Stomach smooth muscle (tissue), 2 donors: ENCODE data around the gene OR4M2.
"Not testable (repeated sequence)": the region's sequence is repeated elsewhere in the genome, so short reads cannot be mapped to it uniquely, and the experiment has no call there.

ENCODE experiments used
- H3K27ac ChIP-seq: one replicate; pipeline ENCODE4 v1.7.0; 2013; ENCODE audit warnings: mild to moderate bottlenecking, low read length, inconsistent platforms
- H3K27me3 ChIP-seq, 2 donors: one replicate each; pipeline ENCODE4 v1.7.0; 2013; ENCODE audit warnings: low read length in 2 of 2; ENCODE audit not compliant: insufficient read depth in 2 of 2, control insufficient read depth in 1 of 2
- H3K36me3 ChIP-seq, 2 donors: one replicate each; pipeline ENCODE4 v1.7.0; 2013; ENCODE audit warnings: low read length in 2 of 2; ENCODE audit not compliant: control insufficient read depth in 2 of 2, insufficient read depth in 2 of 2
- H3K4me1 ChIP-seq: one replicate; pipeline ENCODE4 v1.7.0; 2013; ENCODE audit warnings: low read length; ENCODE audit not compliant: control insufficient read depth, insufficient read depth
- H3K4me3 ChIP-seq, 2 donors: one replicate each; pipeline ENCODE4 v1.7.0; 2013; ENCODE audit warnings: low read length in 2 of 2
- H3K9ac ChIP-seq, 2 donors: one replicate each; pipeline ENCODE4 v1.7.0; 2013; ENCODE audit warnings: low read length in 2 of 2, mild to moderate bottlenecking in 1 of 2
- H3K9me3 ChIP-seq, 2 donors: one replicate each; pipeline ENCODE4 v1.7.0; 2013; ENCODE audit warnings: low read length in 2 of 2; ENCODE audit not compliant: control insufficient read depth in 2 of 2
- donor health status: healthy.
- donor health status: Pancreatic carcinoma.

OR4M2 gene, protein sequence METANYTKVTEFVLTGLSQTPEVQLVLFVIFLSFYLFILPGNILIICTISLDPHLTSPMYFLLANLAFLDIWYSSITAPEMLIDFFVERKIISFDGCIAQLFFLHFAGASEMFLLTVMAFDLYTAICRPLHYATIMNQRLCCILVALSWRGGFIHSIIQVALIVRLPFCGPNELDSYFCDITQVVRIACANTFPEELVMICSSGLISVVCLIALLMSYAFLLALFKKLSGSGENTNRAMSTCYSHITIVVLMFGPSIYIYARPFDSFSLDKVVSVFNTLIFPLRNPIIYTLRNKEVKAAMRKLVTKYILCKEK

DNA sequence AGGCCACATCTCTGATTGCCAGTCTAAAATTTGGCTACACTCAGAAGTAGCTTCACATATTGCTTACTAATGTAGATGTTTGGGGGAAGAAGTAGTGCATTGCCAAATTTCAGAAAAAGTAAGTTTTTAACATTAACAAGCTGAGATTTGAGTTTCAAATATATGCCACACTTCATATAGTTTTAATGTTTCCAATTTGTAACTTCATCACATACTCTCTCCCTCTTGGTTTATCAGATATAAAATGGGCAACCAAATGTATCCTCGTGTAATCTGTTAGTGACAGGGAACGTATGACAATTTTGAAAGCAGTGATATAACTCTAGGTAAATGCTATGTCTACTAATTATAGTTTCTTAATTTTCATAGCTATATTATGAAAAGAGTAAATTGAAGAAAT, at the start of gene OR4M2:
TSS of gene OR4M2 (plus strand) at position 301 of the 400 bp plus-strand sequence. CDS start at position 399, 98 bp downstream.
- H3K36me3 ChIP-seq, H3K4me3 ChIP-seq, H3K27me3 ChIP-seq: not testable (repeated sequence)

DNA sequence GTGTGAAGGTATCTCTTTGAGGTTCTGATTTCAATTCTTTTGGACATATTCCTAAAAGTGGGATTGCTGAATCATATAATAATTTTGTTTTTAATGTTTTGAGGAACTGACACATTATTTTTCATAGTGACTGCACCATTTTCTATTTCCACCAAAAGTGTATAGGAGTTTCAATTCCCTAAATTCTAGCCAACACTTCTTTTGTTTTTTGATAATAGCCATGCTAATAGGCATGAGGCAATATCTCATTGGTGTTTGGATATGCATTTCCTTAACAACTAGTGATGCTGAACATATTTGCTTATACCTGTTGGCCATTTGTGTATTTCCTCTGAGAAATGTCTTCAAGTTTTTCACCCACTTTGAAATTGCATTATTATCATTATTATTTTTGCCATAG, 11.1 kb upstream of the OR4M2 start:
- H3K27ac ChIP-seq, H3K36me3 ChIP-seq, H3K27me3 ChIP-seq, H3K9ac ChIP-seq, H3K9me3 ChIP-seq, H3K4me1 ChIP-seq, H3K4me3 ChIP-seq: not testable (repeated sequence)

More for the DNA sequence above, at the start of gene OR4M2:
- H3K4me1 ChIP-seq, H3K9ac ChIP-seq, H3K27ac ChIP-seq, H3K9me3 ChIP-seq: not testable (repeated sequence)

- not testable (repeated sequence) for H3K27ac ChIP-seq, H3K4me1 ChIP-seq, H3K9ac ChIP-seq, H3K36me3 ChIP-seq, H3K9me3 ChIP-seq, H3K27me3 ChIP-seq, H3K4me3 ChIP-seq
Measured at GRCh38 chr15:22081386-22081785, 1.1 kb downstream of the OR4M2 start.

DNA sequence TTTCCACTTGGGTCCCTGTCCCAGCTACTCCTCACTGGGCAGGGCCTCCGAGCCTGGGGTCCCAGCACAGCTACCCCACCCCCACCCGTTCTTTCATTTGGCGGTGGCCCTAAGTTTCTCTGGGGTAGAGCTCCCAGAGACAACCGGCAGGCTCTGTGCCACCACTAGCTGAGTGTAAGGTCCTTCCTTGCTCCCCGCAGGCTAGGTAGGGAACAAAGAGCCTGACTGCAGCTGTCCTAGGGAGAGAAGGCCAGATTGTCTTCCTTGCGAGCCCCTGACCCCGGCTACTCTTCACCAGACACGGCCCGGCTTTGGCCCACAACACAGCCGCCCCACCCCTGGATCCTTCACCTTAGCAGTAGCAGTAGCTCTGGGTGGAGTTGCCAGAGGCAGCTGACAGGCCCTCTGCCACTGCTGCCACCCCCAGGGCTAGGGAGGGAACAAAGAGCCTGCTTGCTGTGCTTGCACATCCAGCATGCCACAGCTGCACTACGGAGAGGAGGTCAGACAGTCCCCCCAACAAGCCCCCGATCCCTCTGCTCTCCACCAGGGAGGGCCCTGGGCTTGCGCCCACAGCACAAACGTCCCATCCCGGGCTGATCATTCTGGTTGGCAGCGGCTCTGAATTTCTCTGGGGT, 18.4 kb downstream of the OR4M2 start:
- not testable (repeated sequence) for H3K4me1 ChIP-seq

DNA sequence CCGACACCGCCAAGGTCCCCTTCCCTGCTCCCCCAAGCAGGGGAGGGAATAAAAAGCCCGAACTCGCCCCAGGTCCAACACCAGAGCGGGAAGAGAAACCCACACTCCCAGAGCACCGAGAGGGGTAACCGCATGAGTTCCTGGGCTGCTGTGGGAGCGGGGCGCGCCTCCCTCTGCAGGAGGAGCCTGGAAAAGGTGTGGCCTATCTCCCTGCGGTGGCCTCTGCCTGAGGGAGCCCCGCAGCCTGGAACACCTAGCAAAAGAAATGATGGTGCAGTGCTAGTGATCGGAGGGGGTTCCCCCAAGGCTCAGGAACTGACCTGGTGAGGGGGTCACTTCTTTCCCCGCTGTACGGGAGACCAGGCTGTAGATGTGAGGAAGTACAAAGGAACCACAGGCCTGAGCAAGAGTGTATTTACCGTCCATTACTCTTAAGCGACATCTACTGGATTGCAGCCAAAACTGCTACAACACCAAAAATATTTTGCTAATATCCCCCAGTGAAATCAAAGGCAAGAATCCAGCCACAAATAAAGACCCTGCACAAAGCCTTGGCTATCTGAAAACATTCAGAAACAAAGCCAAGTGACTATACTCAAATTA, 19.1 kb downstream of the OR4M2 start:
- H3K27ac ChIP-seq, H3K36me3 ChIP-seq, H3K4me1 ChIP-seq, H3K9me3 ChIP-seq, H3K27me3 ChIP-seq, H3K4me3 ChIP-seq, H3K9ac ChIP-seq: not testable (repeated sequence)

More for the DNA sequence above, 18.4 kb downstream of the OR4M2 start:
- H3K9ac ChIP-seq, H3K9me3 ChIP-seq, H3K4me3 ChIP-seq, H3K27me3 ChIP-seq, H3K36me3 ChIP-seq, H3K27ac ChIP-seq: not testable (repeated sequence)

DNA sequence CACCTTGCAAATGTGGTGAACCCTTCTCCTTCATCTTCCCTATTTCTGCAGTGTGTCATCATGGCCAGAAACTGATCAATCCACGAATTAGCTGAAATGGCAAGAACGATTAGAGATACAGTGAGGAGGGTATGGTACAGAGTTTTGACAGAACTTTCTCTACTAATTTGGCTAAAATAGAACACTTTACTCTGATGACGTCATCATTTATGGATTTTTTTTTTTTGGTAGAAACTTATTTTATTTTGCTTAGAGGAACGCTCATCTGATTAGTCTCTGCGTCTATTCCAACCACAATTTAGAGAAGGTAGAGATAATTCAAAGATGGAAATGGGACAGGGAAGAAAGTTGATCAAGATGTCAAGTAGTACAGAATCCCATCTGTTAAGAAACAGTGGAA, 41.7 kb downstream of the OR4M2 start:
- H3K27ac ChIP-seq, H3K4me1 ChIP-seq, H3K9me3 ChIP-seq, H3K9ac ChIP-seq, H3K36me3 ChIP-seq, H3K4me3 ChIP-seq, H3K27me3 ChIP-seq: not testable (repeated sequence)
